Hematopoietic multipotent progenitor cell treated with erythropoietin and hydrocortisone succinate and interleukin-3 and kit ligand, for 15 days (in vitro differentiated cells): ENCODE measurements around the gene DAZAP1.
"Not testable (repeated sequence)": the region's sequence is repeated elsewhere in the genome, so short reads cannot be mapped to it uniquely, and the experiment has no call there.

Experiments used
- DNase-seq: peaks from one replicate; pipeline ENCODE4 v3.0.0-alpha.2; 2015; ENCODE audit warnings: low spot score

The DAZAP1 gene

DNA sequence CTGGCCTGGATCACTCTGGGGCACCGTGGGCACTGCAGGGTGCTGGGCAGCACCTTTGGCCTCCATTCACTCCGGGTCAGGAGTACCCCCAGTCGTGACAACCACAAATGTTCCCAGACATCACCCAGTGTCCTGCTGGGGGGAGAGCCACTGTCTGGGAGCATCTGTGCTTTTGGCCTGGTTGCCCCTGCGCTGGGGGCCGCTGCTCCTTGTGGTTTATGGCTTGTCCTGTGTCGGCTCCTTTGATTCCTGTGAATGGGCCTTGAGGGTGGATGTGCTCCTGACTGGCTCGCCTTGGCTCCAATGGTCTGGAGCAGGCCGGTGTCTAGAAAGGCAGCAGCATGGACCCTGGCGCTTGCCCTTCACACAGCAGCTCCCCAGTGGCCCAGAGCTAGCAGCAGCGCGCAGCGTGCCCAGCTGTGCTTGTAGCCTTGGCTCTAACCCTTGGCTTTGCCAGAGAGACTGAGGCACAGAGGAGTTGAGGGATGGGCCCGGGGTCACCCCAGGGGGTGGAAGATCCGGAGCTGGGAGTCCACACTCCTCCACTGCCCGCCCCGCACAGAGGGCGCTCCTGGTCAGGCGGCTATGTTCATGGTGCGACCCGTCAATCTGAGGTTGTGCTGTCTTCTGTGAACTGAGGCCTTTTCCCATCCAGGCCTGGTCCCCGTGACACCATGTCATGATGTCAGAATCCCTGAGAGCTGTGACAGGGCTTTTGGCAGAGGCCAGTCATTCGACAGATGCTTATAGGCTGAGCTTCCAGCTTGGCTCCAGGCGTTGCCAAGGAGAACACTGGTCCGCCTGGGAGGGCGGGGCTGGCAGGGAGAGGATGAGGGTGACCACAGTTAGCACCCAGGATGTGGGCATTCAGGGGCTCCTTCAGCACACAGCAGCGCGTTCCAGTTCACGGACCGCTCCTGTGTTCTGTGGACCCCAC lies 4.1 kb downstream of the DAZAP1 start:
- no peak for DNase-seq

DNA sequence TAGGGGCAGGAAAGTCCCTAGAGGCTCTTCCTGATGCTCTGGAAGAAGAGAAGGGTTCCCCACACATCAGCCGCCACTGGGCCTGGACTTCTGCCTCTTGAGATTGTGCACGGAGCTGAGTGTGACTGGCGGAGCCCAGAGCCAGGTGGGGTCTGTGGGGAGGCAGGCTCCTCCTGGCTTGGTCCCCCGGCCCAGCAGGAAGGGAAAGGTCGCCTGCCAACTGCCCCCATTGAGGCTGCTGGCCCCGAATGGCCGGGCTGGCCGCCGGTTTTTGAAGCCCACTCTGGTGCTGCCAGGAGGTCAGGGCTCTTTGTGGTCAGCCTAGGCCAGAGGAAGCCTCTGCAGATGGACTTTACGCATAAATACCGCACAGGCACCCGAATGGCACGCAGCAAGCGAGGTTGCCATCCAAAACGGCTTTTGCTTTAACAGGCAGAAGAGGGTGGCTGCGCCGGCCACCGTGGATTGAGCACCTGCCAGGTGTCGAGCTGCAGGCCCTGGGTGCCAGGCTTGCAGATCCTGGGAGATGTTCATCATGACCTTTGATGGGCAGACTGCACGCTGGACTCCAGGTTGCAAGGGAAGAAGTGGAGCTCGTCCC lies 5.0 kb downstream of the DAZAP1 start:
- no peak for DNase-seq

DNA sequence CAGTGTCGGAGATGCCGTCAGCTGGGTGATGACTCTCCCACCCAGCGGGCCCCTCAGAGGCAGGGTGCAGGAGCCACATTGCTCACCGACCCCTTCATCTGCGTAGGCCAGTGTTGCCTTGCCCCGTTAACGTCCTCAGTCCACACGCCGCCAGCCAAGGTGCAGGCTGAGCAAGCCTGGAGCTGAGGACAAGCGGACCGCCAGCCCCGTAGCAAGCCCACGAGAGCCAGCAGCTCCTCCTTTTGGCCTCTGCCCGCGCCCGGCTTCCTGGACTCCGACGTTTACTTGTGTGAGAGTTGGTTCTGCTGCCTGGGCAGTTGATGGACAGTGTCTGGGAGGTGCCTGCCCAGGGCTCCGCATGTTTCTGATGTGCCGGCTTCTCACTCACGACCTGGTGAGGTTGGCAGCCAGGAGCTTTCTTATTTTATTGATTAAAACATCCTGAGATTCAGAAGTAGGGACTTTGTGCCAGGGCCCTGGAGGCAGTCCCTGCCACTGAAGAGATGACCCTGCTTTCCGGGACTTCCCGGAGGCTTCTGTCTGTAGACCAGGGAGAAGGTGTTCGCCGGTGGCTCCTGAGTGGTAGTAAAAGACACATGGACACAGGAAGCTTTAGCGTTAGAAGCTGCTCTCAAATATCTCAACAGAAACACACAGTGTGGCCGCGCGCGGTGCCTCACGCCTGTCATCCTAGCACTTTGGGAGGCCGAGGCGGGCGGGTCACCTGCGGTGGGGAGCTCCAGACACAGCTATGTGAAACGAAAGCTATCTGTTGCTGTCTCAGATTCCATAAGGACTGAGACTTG lies 5.8 kb downstream of the DAZAP1 start:
- no peak for DNase-seq

DNA sequence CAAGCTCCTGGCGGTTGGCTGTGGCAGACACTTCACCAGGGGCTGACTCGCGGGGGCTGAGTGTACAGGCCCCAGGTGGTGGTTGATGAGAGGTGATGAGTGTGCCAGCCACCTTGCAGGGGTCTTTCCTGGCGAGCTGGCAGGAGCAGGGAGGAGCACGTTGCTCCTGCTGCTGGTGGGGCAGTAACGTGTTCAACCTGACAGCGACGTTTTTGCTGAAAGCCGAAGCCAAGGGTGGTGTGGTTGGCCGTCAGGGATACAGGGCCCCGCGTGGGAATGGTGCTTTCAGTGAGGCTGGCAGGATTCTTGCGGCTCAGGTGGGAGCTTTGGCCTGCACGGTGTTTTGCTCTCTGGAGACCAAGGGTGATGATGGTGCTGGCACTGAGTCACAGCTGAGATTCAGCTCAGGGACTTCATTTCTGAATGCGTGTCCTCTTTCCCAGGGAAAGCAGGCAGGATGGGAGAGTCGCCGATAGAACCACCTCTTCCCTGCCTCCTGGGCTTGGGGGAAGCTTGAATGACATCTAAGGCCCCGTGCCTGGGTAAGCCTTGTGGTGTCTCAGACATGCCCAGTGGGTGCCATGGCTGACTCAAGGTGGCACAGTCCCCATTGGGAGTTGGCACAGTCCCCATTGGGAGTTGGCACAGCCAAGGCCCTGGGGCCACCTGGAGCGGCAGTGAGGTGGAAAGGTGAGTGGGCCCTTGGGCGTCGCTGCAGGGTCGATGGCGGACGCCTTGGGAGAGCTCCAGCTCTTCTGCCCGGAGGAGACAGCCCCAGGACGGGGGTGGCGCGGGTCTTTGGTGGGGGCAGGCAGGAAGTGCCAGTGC lies 8.8 kb downstream of the DAZAP1 start:
- DNase-seq = no peak

DNA sequence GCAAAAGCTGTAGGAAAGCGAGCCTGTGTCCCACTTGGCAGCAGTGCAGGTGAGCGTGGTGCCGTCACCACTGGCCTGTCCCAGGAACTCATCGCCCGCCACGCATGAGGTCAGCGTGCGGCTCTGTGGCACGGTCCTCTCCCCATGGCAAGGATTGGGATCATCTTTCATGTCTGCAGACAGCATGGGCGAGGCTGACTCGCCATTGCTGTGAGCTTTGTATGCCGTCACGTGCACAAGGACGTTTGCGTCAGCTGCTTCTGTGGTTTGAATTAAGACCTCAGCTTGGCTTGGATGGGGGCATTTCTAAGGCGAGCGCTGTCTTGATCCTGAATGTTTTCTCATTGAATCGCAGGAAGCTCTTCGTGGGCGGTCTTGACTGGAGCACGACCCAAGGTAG lies 9.8 kb downstream of the DAZAP1 start:
- no peak for DNase-seq

DNA sequence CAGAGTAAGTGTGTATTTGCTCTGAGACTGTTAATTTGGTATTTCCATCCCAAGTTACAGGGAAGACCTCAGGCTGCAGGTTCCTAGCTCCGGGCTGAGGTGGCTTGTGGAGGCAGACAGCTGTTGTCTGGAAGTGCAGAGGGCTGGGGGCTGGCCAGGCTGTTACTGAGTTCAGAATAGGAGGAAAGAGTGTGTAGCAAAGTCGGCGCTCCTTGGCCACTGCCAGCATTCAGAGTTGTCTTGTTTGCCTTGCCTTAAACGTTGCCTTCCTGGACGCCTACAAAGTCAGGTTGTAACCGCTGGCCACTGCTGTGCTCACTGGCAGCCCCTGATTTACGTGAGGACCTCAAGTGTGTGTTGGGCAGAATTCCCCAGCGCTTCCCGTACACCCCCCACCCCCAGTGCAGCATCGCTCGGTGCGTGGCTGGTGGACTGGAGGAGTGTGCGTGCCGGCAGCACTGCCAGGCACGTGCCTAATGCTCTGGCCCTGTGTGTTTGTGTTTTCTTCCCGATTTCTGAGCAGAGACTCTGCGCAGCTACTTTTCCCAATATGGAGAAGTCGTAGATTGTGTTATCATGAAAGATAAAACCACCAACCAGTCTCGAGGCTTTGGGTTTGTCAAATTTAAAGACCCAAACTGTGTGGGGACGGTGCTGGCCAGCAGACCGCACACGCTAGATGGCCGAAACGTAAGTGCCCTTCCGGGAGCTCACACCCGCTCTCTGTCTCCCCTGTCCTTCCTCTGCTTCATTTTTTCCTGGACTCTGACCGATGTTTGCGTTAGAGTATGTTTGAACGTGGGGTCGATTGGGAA lies 10.5 kb downstream of the DAZAP1 start:
- DNase-seq = no peak

DNA sequence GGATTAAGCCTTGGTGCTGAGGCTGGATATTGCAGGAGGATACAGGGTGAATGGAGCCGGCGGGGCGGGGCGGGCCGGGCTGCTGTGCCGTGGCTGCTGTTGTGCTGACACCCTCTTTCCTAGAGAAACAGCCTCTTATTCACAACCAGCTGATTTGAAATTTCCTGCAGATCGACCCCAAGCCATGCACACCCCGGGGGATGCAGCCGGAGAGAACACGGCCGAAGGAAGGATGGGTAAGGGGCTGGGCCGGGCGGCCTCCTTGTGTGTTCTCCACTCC lies 11.1 kb downstream of the DAZAP1 start:
- DNase-seq = no peak

DNA sequence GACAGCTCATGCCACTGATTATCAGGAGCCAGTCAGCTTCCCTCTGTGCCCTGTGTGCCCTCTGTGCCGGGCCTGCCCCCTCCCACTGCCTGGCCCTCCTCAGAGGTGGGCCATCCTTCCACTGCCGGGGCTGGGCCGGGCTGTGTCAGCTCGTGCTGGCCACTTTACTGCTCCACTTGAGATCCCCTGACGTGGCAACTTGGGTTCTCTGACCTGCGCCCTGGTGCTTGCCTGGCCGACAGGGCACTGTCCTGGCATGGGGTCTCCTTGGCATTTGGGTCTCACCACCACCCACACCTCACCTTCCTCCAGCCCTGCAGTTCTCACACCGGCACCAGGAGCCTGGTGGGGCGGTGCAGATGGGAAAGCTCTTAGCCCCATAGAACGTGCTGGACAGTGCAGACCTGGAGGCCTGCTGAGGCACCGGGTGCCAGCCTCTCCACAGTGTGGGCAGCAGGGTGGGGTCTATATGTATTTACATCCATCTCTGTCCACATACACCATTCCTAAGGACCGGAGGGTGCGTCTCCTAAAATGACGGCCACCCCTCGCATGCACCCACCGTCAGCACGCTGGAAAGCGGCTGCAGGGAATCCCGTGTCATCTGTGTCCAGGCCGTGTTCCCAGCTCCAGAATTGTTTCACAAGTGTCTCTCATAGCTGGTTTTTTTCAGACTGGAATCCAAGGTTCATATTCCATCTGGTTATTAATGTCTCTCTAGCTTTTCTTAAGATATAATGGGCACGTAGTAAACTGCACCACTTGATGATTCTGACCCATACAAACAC lies 11.8 kb downstream of the DAZAP1 start:
- DNase-seq = no peak

DNA sequence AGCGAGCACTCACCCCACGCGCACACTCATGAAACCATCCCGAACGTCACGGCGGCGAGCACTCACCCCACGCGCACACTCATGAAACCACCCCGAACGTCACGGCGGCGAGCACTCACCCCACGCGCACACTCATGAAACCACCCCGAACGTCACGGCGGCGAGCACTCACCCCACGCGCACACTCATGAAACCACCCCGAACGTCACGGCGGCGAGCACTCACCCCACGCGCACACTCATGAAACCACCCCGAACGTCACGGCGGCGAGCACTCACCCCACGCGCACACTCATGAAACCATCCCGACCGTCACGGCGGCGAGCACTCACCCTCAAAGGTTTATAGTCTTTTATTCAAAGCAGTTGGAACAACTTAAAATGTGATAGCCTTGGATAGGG lies 12.7 kb downstream of the DAZAP1 start:
- DNase-seq = not testable (repeated sequence)

DNA sequence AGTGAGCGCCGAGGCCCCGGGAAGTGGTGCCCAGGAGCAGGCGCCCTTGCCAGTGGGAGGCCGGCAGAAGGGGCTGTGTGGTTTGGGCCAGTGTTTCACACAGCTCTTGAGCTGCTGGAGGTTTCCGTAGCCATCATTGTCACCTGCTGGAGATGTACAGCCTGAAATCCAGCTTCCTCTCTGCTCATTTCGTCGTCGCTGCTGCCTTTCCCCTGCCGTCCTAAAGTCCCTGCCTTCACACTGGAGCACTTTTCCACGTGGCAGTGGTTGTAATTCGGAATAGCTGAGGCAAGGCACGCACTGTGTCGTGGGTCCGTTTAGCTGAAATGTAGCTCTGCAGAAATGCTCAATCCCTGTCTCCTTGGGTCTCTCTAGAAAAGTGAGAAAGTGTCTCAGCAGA lies 13.2 kb downstream of the DAZAP1 start:
- DNase-seq = no peak

DNA sequence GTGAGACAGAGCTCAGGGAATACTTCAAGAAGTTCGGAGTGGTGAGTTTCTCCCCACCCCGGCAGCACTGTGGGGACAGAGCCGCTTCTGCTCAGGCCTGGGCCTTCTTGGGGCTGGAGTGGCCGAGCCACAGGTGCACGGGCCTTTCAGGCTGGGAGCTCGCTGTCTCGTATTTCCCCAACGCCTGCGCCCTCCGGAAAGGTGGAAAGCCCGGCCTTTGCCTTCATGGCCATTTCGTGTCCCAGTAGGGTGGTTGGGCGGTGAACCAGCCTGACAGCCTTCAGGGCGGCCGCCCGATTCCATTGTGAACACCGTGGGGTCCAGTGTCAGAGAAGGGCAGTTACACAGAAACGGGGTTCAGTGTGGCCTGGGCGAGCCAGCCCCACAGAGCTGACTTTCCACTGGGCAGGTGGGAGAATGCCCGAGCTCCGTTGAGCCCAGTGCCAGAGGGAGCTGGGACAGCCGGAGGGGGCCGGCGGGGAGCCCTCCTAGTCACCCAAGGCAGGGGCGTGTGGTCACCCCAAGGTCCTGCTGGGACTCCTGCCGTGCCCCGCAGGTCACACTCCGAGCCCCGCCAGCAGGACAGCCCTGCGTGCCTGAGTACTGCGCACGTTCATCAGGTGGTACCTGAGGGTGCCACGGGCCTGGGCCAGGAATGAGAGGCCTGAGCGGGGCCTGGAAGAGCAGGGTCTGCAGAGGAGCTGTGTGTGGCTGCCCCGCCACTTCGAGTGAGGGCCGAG lies 14.0 kb downstream of the DAZAP1 start:
- no peak for DNase-seq

DNA sequence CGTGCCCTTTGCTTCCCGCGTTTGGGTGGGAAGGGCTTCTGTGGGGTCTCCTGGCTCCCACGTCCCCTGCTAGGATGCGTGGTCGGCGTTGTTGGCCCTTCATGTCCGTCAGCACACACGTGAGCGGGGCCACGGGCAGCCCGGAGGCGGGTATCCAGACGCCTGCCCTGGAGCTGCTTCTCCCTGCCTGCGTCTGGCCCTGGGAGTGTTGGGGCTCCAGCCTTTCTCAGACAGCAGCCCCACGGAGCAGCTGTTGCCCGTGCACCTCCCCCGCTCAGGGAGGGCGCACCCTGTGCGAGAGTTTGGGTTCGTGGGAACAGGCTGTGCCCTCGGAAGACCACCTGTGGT lies 14.5 kb downstream of the DAZAP1 start:
- DNase-seq = no peak

DNA sequence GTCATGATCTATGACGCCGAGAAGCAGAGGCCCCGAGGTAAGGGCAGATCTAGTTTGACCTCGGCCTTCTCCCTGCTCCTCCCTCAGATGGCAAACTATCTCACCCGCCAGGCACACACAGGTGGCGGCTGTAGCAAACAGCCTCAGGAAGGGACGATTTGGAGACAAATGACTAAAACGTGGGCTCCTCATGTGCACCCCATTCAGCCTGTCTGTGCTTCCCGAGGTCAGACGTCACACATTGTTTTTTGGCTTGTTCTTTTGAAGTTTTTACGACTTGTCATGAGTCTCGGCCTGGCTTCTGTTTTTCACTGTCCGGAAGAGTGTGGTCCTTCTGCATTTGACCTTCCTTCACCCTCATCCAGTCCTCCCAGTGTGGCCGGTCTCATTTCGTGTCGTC lies 15.0 kb downstream of the DAZAP1 start:
- DNase-seq = no peak

DNA sequence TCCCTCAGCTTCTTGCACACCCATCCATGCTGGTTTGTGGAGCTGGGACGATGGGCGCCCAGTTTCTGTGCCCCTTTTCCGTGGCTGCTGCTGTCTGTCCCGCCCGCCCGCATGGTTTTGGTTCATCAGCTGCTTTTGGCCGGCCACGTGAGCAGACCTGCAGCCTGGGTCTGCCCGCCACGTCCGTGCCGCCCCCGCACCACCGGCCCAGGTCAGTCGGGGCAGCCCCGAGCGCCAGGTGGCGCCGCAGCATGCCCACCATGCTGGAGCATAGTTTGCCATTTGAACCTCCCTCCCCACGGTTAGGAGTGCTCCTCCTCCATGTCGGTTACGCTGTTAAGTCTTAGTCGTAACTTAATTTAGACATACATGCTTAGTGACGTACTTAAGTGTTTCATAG lies 15.6 kb downstream of the DAZAP1 start:
- DNase-seq = no peak

DNA sequence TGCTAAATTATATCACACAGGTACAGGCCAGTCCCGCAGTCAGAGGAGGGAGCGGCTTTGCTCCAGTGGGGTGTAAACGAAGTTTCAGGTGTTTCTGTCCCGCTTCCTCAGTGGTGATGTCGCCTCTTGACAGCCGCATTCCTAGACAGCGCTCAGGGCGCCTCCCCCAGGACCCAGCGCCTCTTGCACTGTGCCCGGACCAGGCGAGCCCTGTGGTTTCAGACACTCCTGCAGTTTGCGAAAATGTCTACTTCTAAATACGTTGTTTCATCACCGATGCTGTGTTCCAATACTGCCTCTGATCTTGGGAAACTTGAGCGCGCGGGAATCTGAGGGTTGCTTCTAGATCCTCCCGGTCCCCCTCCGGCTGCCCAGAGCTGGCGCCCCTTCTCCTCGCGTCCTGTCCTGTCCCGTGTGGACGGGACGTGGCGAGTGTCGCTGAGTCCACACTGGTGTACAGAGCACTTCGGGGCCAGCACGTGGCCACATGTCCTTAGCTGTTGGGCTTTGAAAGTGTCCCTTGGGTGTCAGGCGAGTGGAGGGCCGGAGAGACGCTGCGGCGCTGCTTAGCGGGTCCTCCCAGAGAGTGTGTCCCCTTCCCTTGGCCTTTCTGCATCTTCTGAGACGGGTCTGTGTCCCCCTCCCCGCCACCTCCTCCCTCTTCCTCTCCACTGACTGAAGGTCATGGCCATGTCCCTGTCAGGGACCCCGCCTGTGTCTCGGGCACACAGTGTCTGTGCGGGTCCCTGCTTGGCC lies 16.2 kb downstream of the DAZAP1 start:
- no peak for DNase-seq

DNA sequence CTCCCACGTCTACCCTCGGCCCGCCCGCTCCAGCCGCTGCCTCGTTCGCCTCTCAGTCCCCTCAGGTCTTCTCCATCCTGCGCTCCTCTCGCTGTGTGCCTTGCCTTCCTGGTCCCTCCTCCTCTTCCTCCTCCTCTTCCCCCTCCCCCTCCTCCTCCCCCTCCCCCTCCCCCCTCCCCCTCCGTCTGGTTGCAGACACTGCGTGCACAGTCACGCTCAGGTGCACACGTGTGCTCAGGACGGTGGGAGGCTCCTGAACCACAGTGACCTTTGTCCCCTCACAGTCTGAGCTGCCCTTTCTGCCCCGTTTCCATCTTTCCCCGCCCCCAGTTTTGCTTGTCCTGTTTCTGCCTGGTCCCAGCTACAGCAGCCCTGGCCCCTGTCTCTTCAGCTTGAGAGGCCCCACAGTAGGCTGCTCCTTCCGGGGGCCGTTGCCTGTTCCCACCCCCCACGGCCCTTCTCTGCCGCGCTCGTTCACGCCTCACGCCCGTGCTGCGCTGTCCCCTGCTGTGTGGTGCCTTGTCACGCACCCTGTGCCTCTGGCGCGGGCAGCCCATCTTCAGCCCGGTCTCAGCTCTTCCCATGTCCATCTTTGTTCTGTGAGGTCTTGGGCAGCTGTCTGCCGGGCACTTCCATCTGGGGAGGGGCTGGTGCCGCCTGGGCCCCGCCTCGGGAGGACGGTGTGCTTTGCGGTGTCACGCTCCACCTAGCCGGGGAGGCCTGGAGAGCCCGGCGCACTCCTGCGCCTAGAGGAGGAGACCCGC lies 17.0 kb downstream of the DAZAP1 start:
- DNase-seq = no peak

DNA sequence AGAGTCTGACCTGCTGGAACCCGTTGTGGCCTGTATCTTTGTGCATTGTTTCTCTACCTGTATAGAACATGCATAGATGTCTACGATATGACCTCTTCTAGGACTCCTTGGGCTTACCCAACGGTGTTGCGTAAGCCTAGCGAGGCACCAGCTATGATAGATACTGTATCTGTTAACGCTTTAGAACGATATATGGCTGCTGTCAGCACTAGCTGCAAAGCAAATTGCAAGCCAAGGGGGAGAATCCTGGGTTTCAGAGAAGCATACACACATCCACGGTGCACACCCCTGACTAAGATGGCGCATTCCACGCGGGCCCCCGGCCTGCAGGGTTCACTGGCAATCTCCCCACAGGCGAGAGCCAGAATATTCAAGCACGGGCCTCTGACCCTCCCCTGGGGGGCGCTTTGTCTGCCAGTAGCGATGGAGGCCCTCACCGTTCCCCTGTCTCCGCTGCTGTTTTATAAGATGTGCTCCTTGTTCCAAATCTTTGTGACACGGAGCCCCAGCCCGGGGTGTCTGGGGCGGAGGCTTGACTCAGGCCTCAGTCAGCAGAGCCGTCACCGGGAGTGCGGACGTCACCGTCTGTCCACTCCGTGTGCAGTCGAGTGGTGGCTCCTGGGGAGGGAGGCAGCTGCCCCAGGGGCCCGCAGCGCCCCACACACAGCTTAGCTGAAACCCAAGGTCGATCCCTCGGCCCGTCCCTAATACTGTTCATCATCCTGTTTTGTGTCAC lies 17.9 kb downstream of the DAZAP1 start:
- no peak for DNase-seq

DNA sequence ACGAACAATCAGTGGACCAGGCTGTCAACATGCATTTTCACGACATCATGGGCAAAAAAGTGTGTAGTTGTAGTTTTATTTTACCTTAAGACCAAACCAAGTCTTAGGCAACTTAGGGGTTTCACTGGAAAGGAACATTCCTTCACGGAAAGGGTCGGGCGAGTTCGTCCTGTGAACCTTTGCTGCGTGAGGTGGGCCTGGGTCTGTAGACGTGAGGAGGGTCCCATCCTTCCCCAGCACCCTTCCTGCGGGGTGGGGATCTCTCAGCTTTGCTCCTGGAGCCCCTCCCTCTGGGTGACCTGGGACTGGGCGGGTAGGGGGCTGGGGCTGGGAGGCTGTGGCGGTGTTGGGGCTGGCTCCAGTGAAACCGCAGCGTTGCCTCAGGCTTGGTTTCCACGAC lies 18.5 kb downstream of the DAZAP1 start:
- DNase-seq = no peak
